SK-N-SH treated with all-trans-retinoic acid at 6 μM for 48 hours (cell line): ENCODE results near the gene MINDY4.

Experiments used
- ATAC-seq: fragments of 200-7000 bp; cut with Tn5 transposase; 3 replicates; pipeline ENCODE4 v1.9.1; 2020; ENCODE audit warnings: mild to moderate bottlenecking, moderate library complexity
- ARNTL ChIP-seq: fragments of 450-650 bp; formaldehyde crosslinking; IDR thresholded peaks from 2 replicates; pipeline ENCODE4 v1.5.0; 2020; ENCODE audit warnings: low read depth, mild to moderate bottlenecking, moderate library complexity, borderline replicate concordance
- BACH2 ChIP-seq: fragments of 250-450 bp; sonication (Bioruptor Pico); IDR thresholded peaks from 2 replicates; pipeline ENCODE4 v1.9.0; 2021; ENCODE audit warnings: mild to moderate bottlenecking, borderline replicate concordance
- CSDC2 ChIP-seq: fragments of 250-450 bp; sonication (Bioruptor Pico); IDR thresholded peaks from 2 replicates; pipeline ENCODE4 v1.5.0; 2020; ENCODE audit warnings: mild to moderate bottlenecking, moderate library complexity
- ESRRG ChIP-seq: fragments of 250-450 bp; sonication (Bioruptor Pico); IDR thresholded peaks from 2 replicates; pipeline ENCODE4 v1.6.1; 2021; ENCODE audit warnings: mild to moderate bottlenecking
- GLIS3 ChIP-seq: fragments of 250-450 bp; sonication (Bioruptor Pico); IDR thresholded peaks from 2 replicates; pipeline ENCODE4 v1.5.0; 2020; ENCODE audit warnings: mild to moderate bottlenecking, moderate library complexity
- ISL1 ChIP-seq: fragments of 250-450 bp; sonication (Bioruptor Pico); IDR thresholded peaks from 2 replicates; pipeline ENCODE4 v2.1.2; 2022; ENCODE audit warnings: mild to moderate bottlenecking, moderate library complexity
- OSR1 ChIP-seq: fragments of 250-450 bp; sonication (Bioruptor Pico); IDR thresholded peaks from 2 replicates; pipeline ENCODE4 v1.8.0; 2022; ENCODE audit warnings: moderate library complexity, mild to moderate bottlenecking, inconsistent platforms
- POU6F1 ChIP-seq: fragments of 250-450 bp; sonication (Bioruptor Pico); IDR thresholded peaks from 2 replicates; pipeline ENCODE4 v1.8.0; 2021; ENCODE audit warnings: low read depth, mild to moderate bottlenecking, moderate library complexity, borderline replicate concordance
- PPARA ChIP-seq: fragments of 250-450 bp; sonication (Bioruptor Pico); IDR thresholded peaks from 2 replicates; pipeline ENCODE4 v1.5.0; 2020; ENCODE audit warnings: mild to moderate bottlenecking, borderline replicate concordance
- RARB ChIP-seq: fragments of 250-450 bp; sonication (Bioruptor Pico); IDR thresholded peaks from 2 replicates; pipeline ENCODE4 v1.8.0; 2021; ENCODE audit warnings: mild to moderate bottlenecking, moderate library complexity
- TCF4 ChIP-seq: fragments of 250-450 bp; sonication (Bioruptor Pico); IDR thresholded peaks from 2 replicates; pipeline ENCODE4 v1.8.0; 2021; ENCODE audit warnings: mild to moderate bottlenecking, moderate library complexity, borderline replicate concordance
- TSHZ2 ChIP-seq: fragments of 250-450 bp; sonication (Bioruptor Pico); IDR thresholded peaks from 2 replicates; pipeline ENCODE4 v1.5.0; 2020; ENCODE audit warnings: mild to moderate bottlenecking, moderate library complexity
- ZC3H10 ChIP-seq: fragments of 250-450 bp; sonication (Bioruptor Pico); IDR thresholded peaks from 2 replicates; pipeline ENCODE4 v1.5.1; 2021; ENCODE audit warnings: mild to moderate bottlenecking, moderate library complexity
- ZFP3 ChIP-seq: fragments of 250-450 bp; sonication (Bioruptor Pico); IDR thresholded peaks from 2 replicates; pipeline ENCODE4 v1.5.0; 2020; ENCODE audit warnings: mild to moderate bottlenecking, moderate library complexity
- ZFP30 ChIP-seq: fragments of 450-650 bp; formaldehyde crosslinking; IDR thresholded peaks from 2 replicates; pipeline ENCODE4 v1.5.0; 2022; ENCODE audit warnings: mild to moderate bottlenecking, moderate library complexity
- ZNF565 ChIP-seq: fragments of 450-650 bp; formaldehyde crosslinking; conservative IDR thresholded peaks from 2 replicates; pipeline ENCODE4 v1.5.0; 2020; ENCODE audit warnings: low read depth, mild to moderate bottlenecking, moderate library complexity
- ZNF70 ChIP-seq: fragments of 450-650 bp; formaldehyde crosslinking; IDR thresholded peaks from 2 replicates; pipeline ENCODE4 v1.5.0; 2020; ENCODE audit warnings: mild to moderate bottlenecking, moderate library complexity
- ZNF8 ChIP-seq: fragments of 450-650 bp; formaldehyde crosslinking; IDR thresholded peaks from 2 replicates; pipeline ENCODE4 v1.5.0; 2020; ENCODE audit warnings: mild to moderate bottlenecking, moderate library complexity
- TF ChIP-seq, protein P1 (sequence below): fragments of 250-450 bp; sonication (Bioruptor Pico); IDR thresholded peaks from 2 replicates; pipeline ENCODE4 v1.5.1; 2020; ENCODE audit warnings: low read depth, mild to moderate bottlenecking, moderate library complexity
- TF ChIP-seq, protein P2 (sequence below): fragments of 250-450 bp; sonication (Bioruptor Pico); IDR thresholded peaks from 2 replicates; pipeline ENCODE4 v1.8.0; 2020; ENCODE audit warnings: mild to moderate bottlenecking, moderate library complexity, borderline replicate concordance

The MINDY4 gene

DNA sequence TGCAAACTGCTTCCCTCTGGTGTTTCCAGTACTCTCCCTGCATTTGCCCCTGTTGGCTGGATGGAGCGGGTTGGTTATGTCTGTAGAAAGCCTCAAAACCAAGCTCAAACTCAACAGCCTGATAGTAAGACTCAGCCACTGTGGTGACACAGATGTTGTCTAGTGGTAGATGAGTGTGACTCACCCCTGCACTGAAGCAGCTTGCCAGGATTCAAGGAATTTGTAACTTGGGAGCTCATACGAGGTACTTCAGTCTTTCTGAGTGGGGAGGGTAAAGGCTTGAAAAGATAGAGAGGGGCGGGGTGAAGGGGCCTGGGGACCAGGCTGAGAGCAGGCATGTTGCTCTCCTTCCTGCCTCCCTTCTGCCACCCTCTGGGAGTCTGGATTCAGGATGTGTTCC lies 117.5 kb downstream of the MINDY4 start:
- peak; percentile 89 for ATAC-seq
- TF ChIP-seq TSHZ2 (CRISPR knock-in tag) (no peak), ARNTL (CRISPR knock-in tag) (no peak), BACH2 (CRISPR knock-in tag) (no peak), ZC3H10 (CRISPR knock-in tag) (no peak), ZFP3 (CRISPR knock-in tag) (no peak), ISL1 (CRISPR knock-in tag) (no peak), OSR1 (CRISPR knock-in tag) (no peak), ZNF8 (CRISPR knock-in tag) (no peak), ZNF70 (CRISPR knock-in tag) (no peak), CSDC2 (CRISPR knock-in tag) (no peak), TCF4 (CRISPR knock-in tag) (no peak), RARB (CRISPR knock-in tag) (no peak), ESRRG (CRISPR knock-in tag) (no peak), POU6F1 (CRISPR knock-in tag) (no peak), ZFP30 (no peak), ZNF565 (CRISPR knock-in tag) (no peak)
- TF ChIP-seq, protein P1, sequence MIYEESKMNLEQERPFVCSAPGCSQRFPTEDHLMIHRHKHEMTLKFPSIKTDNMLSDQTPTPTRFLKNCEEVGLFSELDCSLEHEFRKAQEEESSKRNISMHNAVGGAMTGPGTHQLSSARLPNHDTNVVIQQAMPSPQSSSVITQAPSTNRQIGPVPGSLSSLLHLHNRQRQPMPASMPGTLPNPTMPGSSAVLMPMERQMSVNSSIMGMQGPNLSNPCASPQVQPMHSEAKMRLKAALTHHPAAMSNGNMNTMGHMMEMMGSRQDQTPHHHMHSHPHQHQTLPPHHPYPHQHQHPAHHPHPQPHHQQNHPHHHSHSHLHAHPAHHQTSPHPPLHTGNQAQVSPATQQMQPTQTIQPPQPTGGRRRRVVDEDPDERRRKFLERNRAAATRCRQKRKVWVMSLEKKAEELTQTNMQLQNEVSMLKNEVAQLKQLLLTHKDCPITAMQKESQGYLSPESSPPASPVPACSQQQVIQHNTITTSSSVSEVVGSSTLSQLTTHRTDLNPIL (CRISPR knock-in tag), result no peak
- TF ChIP-seq, protein P2, sequence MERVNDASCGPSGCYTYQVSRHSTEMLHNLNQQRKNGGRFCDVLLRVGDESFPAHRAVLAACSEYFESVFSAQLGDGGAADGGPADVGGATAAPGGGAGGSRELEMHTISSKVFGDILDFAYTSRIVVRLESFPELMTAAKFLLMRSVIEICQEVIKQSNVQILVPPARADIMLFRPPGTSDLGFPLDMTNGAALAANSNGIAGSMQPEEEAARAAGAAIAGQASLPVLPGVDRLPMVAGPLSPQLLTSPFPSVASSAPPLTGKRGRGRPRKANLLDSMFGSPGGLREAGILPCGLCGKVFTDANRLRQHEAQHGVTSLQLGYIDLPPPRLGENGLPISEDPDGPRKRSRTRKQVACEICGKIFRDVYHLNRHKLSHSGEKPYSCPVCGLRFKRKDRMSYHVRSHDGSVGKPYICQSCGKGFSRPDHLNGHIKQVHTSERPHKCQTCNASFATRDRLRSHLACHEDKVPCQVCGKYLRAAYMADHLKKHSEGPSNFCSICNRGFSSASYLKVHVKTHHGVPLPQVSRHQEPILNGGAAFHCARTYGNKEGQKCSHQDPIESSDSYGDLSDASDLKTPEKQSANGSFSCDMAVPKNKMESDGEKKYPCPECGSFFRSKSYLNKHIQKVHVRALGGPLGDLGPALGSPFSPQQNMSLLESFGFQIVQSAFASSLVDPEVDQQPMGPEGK, result no peak
- TF ChIP-seq, all 23 proteins: peak for 0

- ATAC-seq, result no peak
- TF ChIP-seq ZC3H10 (CRISPR knock-in tag) (no peak), ESRRG (CRISPR knock-in tag) (no peak), CSDC2 (CRISPR knock-in tag) (no peak)
Observed at GRCh38 chr7:30890226-30890625, 119.0 kb downstream of the MINDY4 start.

- ATAC-seq, result no peak
- no peak for TF ChIP-seq ZNF8 (CRISPR knock-in tag)
- no peak for TF ChIP-seq ARNTL (CRISPR knock-in tag)
- TF ChIP-seq, all 23 proteins: peak for 0
Observed at GRCh38 chr7:30893357-30893756, 122.1 kb downstream of the MINDY4 start.

DNA sequence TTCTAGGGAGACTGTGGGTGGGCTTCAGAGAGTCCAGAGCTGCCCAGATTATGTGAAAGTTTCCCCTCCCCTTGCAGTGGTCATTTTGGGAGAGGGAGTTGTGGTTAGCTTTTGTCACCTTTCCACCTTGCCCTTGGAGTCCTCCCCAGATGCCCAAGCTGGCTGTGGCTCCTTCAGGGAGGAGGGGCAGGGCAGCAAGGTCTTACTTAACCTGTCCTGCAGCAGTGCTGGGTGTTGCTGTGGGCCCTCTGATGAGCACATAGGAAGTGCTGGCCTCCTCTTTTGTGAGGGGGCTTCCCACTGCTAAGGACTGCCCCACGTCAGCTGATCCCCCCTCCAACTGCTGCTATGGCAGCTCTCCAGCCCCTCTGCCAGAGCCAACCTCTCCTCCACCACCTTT lies 122.8 kb downstream of the MINDY4 start:
- TF ChIP-seq PPARA (CRISPR knock-in tag), result no peak
- no peak for TF ChIP-seq BACH2 (CRISPR knock-in tag)
- TF ChIP-seq, all 23 proteins: peak for 0
- no peak for ATAC-seq

GRCh38 chr7:30894866-30895605 lies 123.8 kb downstream of the MINDY4 start:
- ATAC-seq, result peak; percentile 58
- no peak for TF ChIP-seq BACH2 (CRISPR knock-in tag)
- no peak for TF ChIP-seq ISL1 (CRISPR knock-in tag)
- no peak for TF ChIP-seq ZNF565 (CRISPR knock-in tag)
- TF ChIP-seq, protein P2, result no peak
- no peak for TF ChIP-seq ZFP3 (CRISPR knock-in tag)
- TF ChIP-seq ZNF70 (CRISPR knock-in tag), result no peak
- no peak for TF ChIP-seq RARB (CRISPR knock-in tag)
- TF ChIP-seq OSR1 (CRISPR knock-in tag), result no peak
- TF ChIP-seq TSHZ2 (CRISPR knock-in tag), result no peak
- TF ChIP-seq ZC3H10 (CRISPR knock-in tag), result no peak
- TF ChIP-seq CSDC2 (CRISPR knock-in tag), result no peak
- no peak for TF ChIP-seq GLIS3 (CRISPR knock-in tag)
